GM15510 (cell line): Measurements from ENCODE around the gene GRK5.

ENCODE experiments used
- POLR2A ChIP-seq: IDR thresholded peaks from 3 replicates; pipeline ENCODE4 v1.6.1; 2011; ENCODE audit warnings: borderline replicate concordance; ENCODE audit not compliant: insufficient read length; ENCODE audit errors: extremely low read depth

The GRK5 gene

GRCh38 chr10:119316729-119317097, 109.3 kb downstream of the GRK5 start:
- no peak for TF ChIP-seq POLR2A

DNA sequence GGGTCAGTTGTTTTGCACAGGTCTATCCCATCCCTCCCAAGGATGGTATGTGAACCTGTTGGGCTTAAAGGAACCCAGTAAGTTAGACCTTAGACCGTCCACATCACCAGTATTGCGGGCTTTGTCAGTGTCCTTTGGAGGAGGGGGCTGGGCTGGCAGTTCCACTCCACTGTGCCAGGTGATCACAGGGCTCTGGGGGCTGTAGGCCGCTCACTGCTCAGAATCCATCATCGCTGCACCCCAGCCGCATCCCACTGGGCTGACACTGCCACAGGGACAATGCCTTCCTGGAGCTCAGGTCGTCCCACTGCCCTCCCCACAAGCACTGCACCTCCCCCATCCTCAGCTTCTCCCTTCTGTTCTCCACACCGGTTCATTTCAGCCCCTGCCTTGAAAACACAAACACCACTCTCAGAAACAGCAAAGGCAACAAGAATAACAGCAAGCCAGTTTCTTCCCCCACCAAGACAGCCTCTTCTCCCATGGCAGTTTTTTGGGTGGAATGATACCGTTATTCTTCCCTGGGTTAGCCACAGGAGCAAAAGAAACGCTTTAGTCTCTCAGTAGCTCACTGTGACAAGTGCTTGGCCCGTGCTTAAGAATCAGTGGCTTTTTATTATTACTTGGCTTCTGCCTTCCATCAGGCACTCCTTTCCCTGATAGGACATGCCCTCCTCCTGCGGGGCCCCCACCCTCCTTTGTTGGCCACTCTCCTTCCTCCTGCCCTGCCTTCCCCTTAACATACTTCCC, 111.2 kb downstream of the GRK5 start:
- no peak for TF ChIP-seq POLR2A

DNA sequence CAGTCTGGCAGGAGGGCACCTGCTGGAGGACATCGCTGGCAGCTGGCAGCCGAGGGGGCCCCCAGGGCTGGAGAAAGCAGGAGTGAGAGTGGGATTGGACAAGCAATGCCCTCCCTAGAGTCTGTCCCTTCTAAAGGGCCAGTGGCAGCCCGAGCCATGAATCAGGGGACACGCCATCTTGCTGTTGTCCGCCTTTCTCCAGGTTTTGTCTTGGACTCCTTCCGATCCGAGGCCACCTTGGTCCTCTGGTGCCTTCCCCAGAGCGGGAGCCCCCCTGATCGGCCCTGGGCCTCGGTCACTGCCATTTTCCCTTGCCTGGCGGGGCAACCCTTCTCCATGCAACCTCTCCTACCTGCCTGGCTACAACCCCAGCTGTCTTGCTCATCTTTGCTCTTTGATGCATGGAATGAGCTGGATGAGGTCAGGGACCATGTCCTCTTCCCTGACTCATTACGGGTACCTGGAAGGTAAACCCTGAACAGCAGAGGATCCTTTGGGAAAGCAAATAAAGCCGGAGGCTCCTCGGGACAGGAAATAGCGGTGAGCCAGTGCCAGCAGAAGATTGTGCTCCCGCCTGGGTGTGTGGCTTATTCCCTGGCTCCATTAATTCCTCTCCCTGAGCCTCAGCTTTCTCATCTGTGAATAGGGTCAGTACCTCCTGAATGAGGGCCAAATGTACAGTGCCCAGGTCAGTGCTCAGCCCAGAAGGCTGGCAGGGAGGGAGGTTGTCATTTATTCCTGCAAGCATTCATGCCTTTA, 112.0 kb downstream of the GRK5 start:
- no peak for TF ChIP-seq POLR2A

DNA sequence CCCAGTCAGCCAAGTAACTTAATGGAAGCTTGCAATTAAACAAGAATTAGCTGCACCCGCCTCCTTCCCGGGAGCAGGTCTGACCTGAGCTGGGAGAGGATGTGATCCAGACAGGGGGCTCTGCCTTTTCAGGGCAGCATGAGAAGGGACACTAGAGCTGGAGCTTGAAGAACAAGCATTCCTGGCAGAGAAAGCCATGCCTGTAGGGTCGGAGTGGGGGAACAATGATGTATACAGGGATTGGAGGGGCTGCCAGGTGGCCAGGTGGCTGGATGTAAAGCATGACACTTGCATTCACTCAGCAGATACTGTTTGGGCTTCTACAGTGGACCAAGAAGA, 112.5 kb downstream of the GRK5 start:
- no peak for TF ChIP-seq POLR2A

DNA sequence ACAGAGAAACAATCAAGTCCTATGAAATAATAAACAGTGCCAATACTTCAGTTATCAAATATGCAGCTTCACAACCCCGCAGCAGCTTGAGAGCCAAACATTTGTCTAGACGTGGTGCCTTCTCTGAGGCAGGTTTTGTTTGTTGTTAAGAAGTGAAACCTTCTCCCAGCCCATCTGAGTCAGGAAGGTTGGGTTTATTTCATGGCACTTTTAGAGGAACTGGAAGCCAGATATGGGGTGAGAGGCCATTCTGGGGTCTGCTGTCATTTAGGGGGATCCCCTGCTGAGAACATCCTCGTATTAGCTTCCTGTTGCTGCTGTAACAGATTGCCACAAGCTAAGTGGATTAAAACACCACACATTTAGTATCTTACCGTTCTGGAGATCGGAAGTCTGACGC, 113.6 kb downstream of the GRK5 start:
- no peak for TF ChIP-seq POLR2A

GRCh38 chr10:119323085-119324016, 116.0 kb downstream of the GRK5 start:
- no peak for TF ChIP-seq POLR2A

DNA sequence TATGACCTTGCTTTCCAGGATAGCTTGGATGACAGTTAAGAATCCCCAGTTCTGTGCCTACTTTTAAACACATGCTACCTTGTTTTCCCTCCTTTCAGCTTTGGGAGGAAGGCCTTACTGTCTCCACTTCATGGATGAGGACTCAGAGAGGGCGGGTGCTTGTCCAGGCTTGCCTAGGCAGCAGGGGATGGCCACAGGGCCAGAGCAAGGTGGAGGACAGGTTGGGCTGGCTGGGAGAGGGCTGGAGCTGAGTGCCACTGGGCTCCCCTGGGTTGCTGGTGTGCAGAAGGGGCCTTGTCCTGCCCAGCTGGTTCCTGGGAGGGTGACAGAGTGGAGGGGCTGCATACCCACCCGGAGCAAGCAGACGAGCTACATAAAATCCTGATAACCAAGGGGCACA, 117.8 kb downstream of the GRK5 start:
- TF ChIP-seq POLR2A, result no peak

DNA sequence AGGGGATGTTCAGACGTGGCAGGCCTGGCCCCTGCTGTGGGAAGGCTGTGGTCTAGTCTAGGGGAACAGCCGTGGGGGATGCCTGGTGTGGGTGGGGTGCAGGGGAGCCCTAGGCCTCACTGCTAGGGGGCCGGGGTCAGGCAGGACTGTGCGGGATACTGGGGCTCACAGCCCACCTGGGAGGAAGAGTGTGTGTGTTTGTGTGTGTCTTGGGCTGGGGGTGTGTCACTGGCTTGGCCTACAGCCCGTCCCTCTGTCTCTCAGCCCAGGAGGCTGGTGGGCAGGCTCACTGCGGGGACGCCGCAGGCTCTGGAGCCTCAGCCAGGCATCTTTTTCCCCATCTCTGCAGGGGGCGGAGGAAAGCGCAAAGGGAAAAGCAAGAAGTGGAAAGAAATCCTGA, 118.8 kb downstream of the GRK5 start:
- no peak for TF ChIP-seq POLR2A

- no peak for TF ChIP-seq POLR2A
These were observed 119.8 kb downstream of the GRK5 start for GRCh38 chr10:119327096-119327745.

GRCh38 chr10:119328223-119328622, 120.9 kb downstream of the GRK5 start:
- TF ChIP-seq POLR2A, result no peak

GRCh38 chr10:119330342-119330741, 123.0 kb downstream of the GRK5 start:
- no peak for TF ChIP-seq POLR2A

GRCh38 chr10:119331061-119331460, 123.7 kb downstream of the GRK5 start:
- TF ChIP-seq POLR2A, result no peak

GRCh38 chr10:119333146-119333792, 125.9 kb downstream of the GRK5 start:
- TF ChIP-seq POLR2A, result no peak

DNA sequence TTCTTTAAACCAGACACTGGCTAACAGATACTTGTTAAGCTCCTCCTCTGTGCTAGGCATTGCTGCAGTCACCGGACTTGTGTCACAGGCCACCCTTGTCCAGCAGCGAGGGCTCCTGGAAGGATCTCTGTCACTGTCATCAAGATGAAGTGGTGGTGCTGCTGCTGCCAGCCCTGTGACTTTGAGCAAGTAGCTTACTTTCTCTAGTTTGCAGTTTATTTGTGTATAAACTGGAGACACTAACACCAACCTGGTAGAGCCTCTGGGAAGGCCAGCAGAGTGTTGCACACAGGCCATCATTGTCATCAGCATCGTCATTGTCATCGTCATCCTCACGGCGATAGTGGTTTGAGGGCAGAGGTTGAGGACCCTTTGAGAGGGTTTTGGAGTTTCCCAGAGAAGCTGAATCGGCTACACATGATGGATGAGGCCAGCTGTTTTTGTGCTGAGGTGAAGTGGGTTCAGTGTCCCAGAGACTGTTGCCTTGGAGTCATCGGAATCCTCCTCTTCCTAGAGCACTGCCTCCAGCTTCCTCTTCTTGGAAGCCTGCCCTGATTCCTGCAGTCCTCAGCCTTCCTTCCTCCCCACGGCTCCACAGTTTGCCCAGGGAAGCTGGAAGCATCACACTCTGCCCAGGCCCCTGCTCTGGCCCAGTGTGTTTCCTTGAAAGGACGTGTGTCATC, 128.4 kb downstream of the GRK5 start:
- no peak for TF ChIP-seq POLR2A
